ENCODE measurements around the gene COL8A1. TPM values are rescaled to one million over a fixed set of nuclear protein-coding genes. Genes with fewer than 3 reads are reported as not detected.
A peak's percentile ranks its signal among the peaks of the same experiment; 100 is the strongest.

COL8A1 gene
- total RNA-seq, 1 donor from 2014 or later, result 263 TPM

GRCh38 chr3:99674086-99674789, 35.8 kb downstream of the COL8A1 start:
- peak; percentile 85 for DNase-seq

- peak; percentile 48 for DNase-seq
Measured at GRCh38 chr3:99678023-99678422, 39.6 kb downstream of the COL8A1 start.

- DNase-seq, result no peak
Measured at GRCh38 chr3:99678896-99679295, 40.5 kb downstream of the COL8A1 start.

GRCh38 chr3:99681512-99681911, 43.1 kb downstream of the COL8A1 start:
- DNase-seq, result no peak

GRCh38 chr3:99681976-99682375, 43.6 kb downstream of the COL8A1 start:
- no peak for DNase-seq

GRCh38 chr3:99683465-99683864, 45.1 kb downstream of the COL8A1 start:
- no peak for DNase-seq

GRCh38 chr3:99683876-99684275, 45.5 kb downstream of the COL8A1 start:
- no peak for DNase-seq

- DNase-seq, result no peak
Measured at GRCh38 chr3:99684644-99685043, 46.2 kb downstream of the COL8A1 start.

GRCh38 chr3:99686469-99686868, 48.1 kb downstream of the COL8A1 start:
- DNase-seq, result no peak

- DNase-seq, result peak; percentile 87
Measured at GRCh38 chr3:99686955-99687612, 48.7 kb downstream of the COL8A1 start.

- peak; percentile 50 for DNase-seq
Measured at GRCh38 chr3:99690761-99691369, 52.5 kb downstream of the COL8A1 start.

- no peak for DNase-seq
Measured at GRCh38 chr3:99693636-99694035, 55.2 kb downstream of the COL8A1 start.

- DNase-seq, result no peak
Measured at GRCh38 chr3:99696497-99696896, 58.1 kb downstream of the COL8A1 start.

GRCh38 chr3:99697250-99697649, 58.9 kb downstream of the COL8A1 start:
- DNase-seq, result no peak

- no peak for DNase-seq
Measured at GRCh38 chr3:99698932-99699331, 60.5 kb downstream of the COL8A1 start.

GRCh38 chr3:99699841-99700240, 61.4 kb downstream of the COL8A1 start:
- peak; percentile 71 for DNase-seq

- peak; percentile 60 for DNase-seq
Measured at GRCh38 chr3:99700631-99701268, 62.4 kb downstream of the COL8A1 start.

- no peak for DNase-seq
Measured at GRCh38 chr3:99702953-99703943, 64.9 kb downstream of the COL8A1 start.

- no peak for DNase-seq
Measured at GRCh38 chr3:99704417-99704816, 66.0 kb downstream of the COL8A1 start.

- no peak for DNase-seq
Measured at GRCh38 chr3:99706410-99706809, 68.0 kb downstream of the COL8A1 start.

- no peak for DNase-seq
Measured at GRCh38 chr3:99708207-99708745, 69.9 kb downstream of the COL8A1 start.

- no peak for DNase-seq
Measured at GRCh38 chr3:99709686-99710085, 71.3 kb downstream of the COL8A1 start.

Data from dermis blood vessel endothelial cell (primary cell).